HUES48 (cell line): ENCODE results near the gene KIF26B.

Experiments
- H3K27ac ChIP-seq: one replicate; pipeline ENCODE4 v1.7.0; 2013; ENCODE audit warnings: low read depth, low read length, inconsistent platforms
- H3K27me3 ChIP-seq: 2 replicates; pipeline ENCODE4 v1.6.1; 2013; ENCODE audit warnings: mild to moderate bottlenecking, low read length; ENCODE audit not compliant: control insufficient read depth, insufficient read depth
- H3K36me3 ChIP-seq: 2 replicates; pipeline ENCODE4 v1.6.1; 2013; ENCODE audit warnings: low read length; ENCODE audit not compliant: control insufficient read depth, insufficient read depth
- H3K4me1 ChIP-seq: 2 replicates; pipeline ENCODE4 v1.6.1; 2013; ENCODE audit warnings: mild to moderate bottlenecking, low read length; ENCODE audit not compliant: control insufficient read depth, insufficient read depth
- H3K4me3 ChIP-seq: 2 replicates; pipeline ENCODE4 v1.5.1; 2013; ENCODE audit warnings: mild to moderate bottlenecking, low read depth, low read length
- H3K9ac ChIP-seq: 2 replicates; pipeline ENCODE4 v1.6.1; 2013; ENCODE audit warnings: mild to moderate bottlenecking, low read depth, low read length, moderate library complexity
- H3K9me3 ChIP-seq: 2 replicates; pipeline ENCODE4 v1.6.1; 2013; ENCODE audit warnings: low read length; ENCODE audit not compliant: control insufficient read depth, insufficient read depth

KIF26B gene

DNA sequence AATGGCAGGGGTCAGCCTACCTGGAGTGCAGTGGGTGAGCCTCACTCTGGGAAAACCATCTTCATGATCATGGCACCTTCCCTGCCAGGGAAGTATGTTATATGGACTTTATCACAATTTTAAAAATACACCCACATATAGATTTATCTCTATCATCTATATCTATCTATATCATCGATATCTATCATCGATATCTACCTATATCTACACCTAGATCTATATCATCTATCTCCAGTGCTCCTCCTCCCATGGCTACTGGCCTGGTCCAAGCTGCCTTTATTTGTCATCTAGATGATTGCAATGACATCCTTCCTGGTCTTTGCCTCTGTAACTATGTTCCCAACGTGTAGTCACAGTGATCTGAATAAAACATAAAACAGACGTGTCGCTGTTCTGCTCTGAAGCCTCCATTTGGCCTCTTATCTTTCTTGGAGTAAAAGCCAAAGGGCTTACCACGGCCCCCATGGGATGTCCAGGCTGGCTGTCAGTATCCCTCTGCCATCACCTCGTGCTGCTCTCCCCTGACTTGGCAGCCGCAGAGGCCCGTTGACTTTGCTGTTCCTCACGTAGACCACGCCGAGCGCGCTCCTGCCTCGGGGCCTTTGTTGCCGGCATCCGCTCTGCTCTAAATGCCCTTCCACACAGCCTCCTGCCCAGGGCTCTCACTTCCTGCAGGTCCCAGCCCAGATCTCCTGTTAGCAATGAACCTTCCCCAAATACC, 20.6 kb upstream of the KIF26B start:
- no peaks in the 10 kb centered on the region for H3K27me3 ChIP-seq
- no peaks in the 10 kb centered on the region for H3K9me3 ChIP-seq
- H3K9ac ChIP-seq = no peak overlapping the region
- H3K4me3 ChIP-seq = no peak overlapping the region
- no peak overlapping the region for H3K27ac ChIP-seq
- H3K36me3 ChIP-seq = no peaks in the 10 kb centered on the region
- H3K4me1 ChIP-seq = no peaks in the 10 kb centered on the region

DNA sequence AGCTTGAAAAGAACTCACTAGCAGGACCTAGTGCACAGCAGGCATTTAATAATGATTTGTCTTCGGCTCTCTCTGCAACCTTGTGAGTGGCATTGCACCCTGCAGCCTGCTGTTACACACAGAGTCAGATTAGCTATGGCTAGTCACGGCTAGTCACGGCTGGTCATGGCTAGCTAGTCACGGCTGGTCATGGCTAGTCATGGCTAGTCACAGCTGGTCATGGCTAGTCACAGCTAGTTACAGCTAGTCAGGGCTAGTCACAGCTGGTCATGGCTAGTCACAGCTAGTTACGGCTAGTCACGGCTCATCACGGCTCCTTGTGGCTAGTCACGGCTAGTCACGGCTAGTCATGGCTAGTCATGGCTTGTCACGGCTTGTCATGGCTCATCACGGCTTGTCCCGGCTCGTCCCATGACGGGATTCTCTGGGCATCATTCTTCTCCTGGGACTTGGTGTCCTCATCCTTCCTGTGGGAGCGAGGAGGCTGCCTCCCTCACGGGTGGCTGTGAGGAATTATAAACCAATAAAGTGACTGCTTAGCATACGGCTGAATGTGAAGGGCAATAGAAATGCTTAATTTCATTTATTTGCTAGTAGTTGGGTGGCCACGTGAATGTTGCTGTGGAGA, 12.5 kb upstream of the KIF26B start:
- H3K9ac ChIP-seq = no peak overlapping the region
- no peaks in the 10 kb centered on the region for H3K9me3 ChIP-seq
- H3K36me3 ChIP-seq = no peaks in the 10 kb centered on the region
- no peaks in the 10 kb centered on the region for H3K27me3 ChIP-seq
- no peak overlapping the region for H3K4me3 ChIP-seq
- no peaks in the 10 kb centered on the region for H3K4me1 ChIP-seq
- H3K27ac ChIP-seq = no peak overlapping the region

DNA sequence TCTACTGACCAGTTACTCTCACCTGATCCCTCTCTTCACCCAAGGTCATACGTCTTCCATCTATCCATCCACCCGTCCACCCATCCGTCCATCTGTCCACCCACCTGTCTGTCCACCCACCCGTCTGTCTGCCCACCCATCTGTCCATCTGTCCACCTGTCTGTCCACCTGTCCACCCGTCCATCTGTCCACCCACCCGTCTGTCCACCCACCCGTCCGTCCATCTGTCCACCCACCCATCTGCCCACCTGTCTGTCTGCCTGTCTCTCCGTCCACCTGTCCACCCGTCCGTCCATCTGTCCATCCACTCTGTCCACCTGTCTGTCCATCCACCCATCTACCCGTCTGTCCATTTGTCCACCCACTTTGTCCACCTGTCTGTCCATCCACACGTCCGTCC, 11.8 kb upstream of the KIF26B start:
- Histone ChIP-seq H3K9ac (no peak overlapping the region), H3K4me3 (no peak overlapping the region), H3K36me3 (no peaks in the 10 kb centered on the region), H3K9me3 (no peaks in the 10 kb centered on the region), H3K27me3 (no peaks in the 10 kb centered on the region), H3K4me1 (no peaks in the 10 kb centered on the region), H3K27ac (no peak overlapping the region)

DNA sequence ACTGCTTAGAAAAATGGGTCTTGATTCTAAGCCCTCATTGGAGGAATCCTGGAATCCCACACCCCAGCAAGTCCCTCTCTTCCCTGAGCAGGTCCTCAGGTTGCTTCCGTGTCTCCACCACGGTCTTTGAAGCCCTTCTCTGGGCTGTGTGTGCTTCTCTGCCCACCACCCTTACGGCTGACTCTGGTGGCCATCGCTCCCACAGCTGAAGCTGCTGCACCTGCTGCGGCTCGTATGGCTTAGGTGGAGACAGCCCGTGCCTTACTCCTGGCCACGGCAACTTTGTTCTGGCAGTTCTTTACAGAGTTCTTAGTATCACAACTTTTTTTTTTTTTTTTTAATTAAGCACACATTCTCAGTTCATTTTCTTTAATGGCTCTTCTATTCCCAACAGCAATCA, 10.9 kb upstream of the KIF26B start:
- Histone ChIP-seq H3K4me1 (no peaks in the 10 kb centered on the region), H3K27me3 (no peaks in the 10 kb centered on the region), H3K9ac (no peak overlapping the region), H3K36me3 (no peaks in the 10 kb centered on the region), H3K4me3 (no peak overlapping the region), H3K27ac (no peak overlapping the region), H3K9me3 (no peaks in the 10 kb centered on the region)

DNA sequence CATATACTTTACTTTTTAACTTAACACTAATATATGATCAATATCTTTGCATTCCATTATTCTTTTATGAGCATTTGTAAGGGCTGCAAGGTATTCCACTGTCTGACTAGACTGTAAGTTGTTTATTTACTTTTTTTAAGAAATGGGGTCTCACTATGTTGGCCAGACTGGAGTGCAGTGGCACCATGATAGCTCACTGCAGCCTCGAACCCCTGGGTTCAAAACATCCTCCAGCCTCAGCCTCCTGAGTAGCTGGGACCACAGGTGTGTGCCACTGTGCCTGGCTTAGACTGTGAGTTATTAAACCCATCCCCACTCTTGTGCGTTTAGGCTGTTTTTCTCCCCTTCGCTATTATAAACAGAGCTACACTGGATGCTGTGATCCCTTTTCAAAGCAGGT, 6.7 kb upstream of the KIF26B start:
- no peaks in the 10 kb centered on the region for H3K36me3 ChIP-seq
- H3K4me3 ChIP-seq = no peak overlapping the region
- H3K4me1 ChIP-seq = no peaks in the 10 kb centered on the region
- H3K27ac ChIP-seq = no peak overlapping the region
- peaks cover 12% of the 10 kb centered on the region for H3K27me3 ChIP-seq
- no peaks in the 10 kb centered on the region for H3K9me3 ChIP-seq
- no peak overlapping the region for H3K9ac ChIP-seq

DNA sequence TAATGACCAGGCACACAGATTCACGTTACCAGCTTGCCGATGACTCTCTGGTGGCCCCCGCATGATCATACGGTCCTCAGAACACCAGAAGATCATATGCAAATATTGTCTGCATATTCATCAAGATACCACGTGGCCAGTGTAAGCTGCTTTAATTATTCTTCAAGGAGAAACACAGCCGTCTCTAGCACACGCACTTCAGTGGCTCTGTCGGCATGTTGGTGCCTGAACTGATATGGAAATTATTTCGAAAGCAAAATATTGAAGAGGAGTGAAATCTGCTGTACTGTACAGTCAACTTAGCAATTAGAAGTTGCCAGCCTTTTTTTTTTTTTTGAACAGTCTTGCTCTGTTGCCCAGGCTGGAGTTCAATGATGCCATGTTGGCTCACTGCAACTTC, 5.9 kb upstream of the KIF26B start:
- H3K9me3 ChIP-seq = no peaks in the 10 kb centered on the region
- H3K4me1 ChIP-seq = peaks cover 2% of the 10 kb centered on the region; the same call in 1 of the 2 replicates
- peaks cover 20% of the 10 kb centered on the region for H3K27me3 ChIP-seq
- H3K27ac ChIP-seq = no peak overlapping the region
- no peak overlapping the region for H3K9ac ChIP-seq
- no peak overlapping the region for H3K4me3 ChIP-seq
- H3K36me3 ChIP-seq = no peaks in the 10 kb centered on the region

DNA sequence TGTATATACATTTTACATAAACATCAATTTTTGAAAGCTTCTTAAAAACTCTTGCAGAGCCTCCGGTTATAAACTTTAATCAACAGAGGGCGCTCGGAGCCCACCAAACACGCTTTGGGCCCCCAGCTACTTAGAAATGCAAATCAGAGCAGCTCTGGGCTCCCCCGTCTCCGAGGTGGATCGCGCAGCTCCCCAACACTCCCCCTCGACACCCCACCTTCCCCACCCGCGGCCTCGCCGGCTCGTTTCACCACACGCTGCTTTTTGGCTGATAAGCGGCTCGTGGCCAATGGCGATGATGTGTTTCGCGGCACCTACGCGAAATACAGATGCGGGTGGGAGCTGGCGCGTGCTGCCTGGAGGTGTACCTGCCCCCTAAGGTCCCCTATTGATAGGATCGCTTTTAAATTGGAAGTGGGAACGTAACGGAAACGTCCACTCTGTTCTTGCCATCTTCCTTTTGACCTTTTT, 1.7 kb upstream of the KIF26B start:
- Histone ChIP-seq H3K27ac (no peak overlapping the region), H3K4me1 (peaks cover 7% of the 10 kb centered on the region; the same call in 1 of the 2 replicates), H3K4me3 (peak overlapping the region; percentile 74), H3K36me3 (no peaks in the 10 kb centered on the region), H3K9ac (no peak overlapping the region), H3K27me3 (peaks cover 57% of the 10 kb centered on the region), H3K9me3 (no peaks in the 10 kb centered on the region)

DNA sequence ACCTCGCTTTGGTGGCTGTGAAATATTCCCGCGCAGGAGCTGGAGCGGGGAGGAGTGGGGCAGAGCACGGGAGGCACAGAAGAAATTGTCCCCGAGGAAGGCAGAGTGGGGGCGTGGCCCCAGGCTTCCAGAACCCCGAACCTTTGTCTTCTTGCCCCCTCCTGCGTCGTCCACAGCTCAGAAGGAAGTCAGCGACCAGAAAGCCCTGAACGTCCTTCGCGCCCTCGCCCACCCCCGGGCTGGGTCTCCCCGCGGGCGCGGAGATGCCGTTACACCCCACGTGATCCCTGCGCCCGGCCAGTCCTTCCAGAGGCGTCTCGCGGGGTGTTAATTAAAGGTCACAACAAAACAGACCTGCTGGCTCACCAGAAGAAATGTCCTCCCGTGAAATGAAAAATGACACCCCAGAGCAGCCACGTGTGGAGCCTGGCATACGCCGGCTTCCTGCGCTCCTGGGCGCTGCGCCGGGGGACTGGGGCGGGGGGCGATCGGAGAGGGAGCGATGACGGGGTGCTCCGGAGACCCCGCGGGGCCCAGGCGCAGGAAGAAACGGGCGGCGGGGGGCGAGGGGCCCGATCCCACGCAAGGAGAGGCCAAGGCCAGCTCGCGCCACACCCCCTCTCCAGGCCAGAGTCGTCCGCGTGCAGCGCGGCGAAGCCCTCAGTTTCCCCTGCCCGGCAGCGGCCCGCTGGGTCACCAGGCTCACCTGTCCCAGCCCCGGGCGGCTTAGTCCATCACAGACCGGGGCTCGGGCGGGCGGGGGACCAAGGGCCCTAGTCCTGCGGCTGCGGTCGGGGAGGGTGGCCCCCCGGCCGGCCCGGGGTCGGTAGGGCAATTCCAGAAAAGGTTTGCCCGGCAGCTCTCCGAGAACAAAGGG, 995 bp upstream of the KIF26B start:
- Histone ChIP-seq H3K27ac (no peak overlapping the region), H3K9me3 (no peaks in the 10 kb centered on the region), H3K27me3 (peaks cover 63% of the 10 kb centered on the region), H3K36me3 (no peaks in the 10 kb centered on the region), H3K9ac (no peak overlapping the region), H3K4me1 (peaks cover 7% of the 10 kb centered on the region; the same call in 1 of the 2 replicates), H3K4me3 (peak overlapping the region; percentile 74)

DNA sequence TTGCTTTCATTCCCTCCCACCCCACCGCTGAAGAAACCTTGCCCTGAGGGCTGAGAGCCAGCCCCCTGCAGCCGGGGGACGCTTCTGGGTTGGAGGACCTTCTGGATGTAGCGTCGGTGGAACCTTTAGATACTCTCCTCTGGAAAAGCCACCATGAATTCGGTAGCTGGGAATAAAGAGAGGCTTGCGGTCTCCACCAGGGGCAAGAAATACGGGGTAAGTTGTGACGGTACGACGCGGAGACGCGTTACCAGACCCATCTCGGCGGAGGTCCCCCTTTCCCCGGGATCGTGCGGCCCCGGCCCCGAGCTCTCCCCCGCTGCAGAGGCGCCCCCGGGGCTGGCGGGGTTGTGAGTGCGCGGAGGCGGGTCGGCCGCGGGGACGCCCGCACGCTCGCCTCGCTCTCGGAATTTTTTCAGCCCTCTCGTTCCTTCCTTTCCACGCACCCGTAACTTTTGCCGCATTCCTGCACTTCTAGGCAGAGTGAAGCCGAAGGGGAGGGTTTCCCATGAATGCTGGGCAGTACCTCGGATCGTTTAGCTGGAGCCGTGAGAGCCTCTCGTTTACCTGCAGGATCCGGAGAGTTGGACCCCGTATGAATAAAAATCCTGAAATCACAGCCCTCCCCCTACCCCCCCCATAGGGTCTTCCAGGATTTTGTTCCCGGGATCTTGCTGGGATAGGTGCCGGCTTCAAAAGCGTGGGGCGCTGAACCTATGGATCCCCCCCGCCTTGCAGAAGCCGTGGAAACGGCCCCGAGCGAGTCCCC, 671 bp downstream of the KIF26B start:
- peaks cover 7% of the 10 kb centered on the region; the same call in 1 of the 2 replicates for H3K4me1 ChIP-seq
- H3K27me3 ChIP-seq = peaks cover 63% of the 10 kb centered on the region
- H3K36me3 ChIP-seq = no peaks in the 10 kb centered on the region
- H3K4me3 ChIP-seq = peak overlapping the region; percentile 74
- H3K27ac ChIP-seq = no peak overlapping the region
- no peaks in the 10 kb centered on the region for H3K9me3 ChIP-seq
- no peak overlapping the region for H3K9ac ChIP-seq

DNA sequence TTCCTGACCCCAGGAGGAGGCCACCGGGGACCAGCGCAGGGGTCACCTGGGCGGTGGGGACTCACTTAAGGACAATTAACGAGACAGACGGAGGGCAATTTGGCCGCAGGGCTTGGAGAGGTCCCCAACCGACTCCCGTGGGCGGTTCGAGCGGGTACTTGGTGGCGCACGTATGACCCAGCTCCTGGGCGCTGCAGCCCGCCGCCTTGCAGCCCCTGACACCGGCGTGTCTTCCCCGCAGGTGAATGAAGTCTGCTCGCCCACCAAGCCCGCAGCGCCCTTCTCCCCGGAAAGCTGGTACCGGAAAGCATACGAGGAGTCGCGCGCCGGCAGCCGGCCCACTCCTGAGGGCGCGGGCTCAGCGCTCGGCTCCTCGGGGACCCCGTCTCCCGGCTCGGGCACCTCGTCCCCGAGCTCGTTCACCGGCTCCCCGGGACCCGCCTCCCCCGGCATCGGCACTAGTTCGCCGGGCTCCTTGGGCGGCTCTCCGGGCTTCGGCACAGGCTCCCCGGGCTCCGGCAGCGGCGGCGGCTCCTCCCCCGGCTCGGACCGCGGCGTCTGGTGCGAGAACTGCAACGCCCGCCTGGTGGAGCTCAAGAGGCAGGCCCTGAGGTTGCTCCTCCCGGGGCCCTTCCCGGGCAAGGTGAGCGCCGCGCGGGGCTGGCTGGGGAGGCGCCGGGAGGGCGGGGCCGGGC, 1.4 kb downstream of the KIF26B start:
- Histone ChIP-seq H3K27ac (no peak overlapping the region), H3K27me3 (peaks cover 63% of the 10 kb centered on the region), H3K9me3 (no peaks in the 10 kb centered on the region), H3K4me1 (peaks cover 7% of the 10 kb centered on the region; the same call in 1 of the 2 replicates), H3K9ac (no peak overlapping the region), H3K36me3 (no peaks in the 10 kb centered on the region), H3K4me3 (peak overlapping the region; percentile 74)
